Lung (tissue), 12 donors: ENCODE measurements around the gene METTL16. TPM values are rescaled to one million over a fixed set of nuclear protein-coding genes. Genes with fewer than 3 reads are reported as not detected.
"Not testable (repeated sequence)": the region's sequence is repeated elsewhere in the genome, so short reads cannot be mapped to it uniquely, and the experiment has no call there.

Source experiments
- ATAC-seq: fragments of 200-7000 bp; cut with Tn5 transposase; one replicate; pipeline ENCODE4 v1.9.1; 2020; ENCODE audit warnings: moderate number of reproducible peaks; ENCODE audit not compliant: insufficient read depth, low FRiP score
- DNase-seq, 3 donors: peaks; one replicate each; pipeline ENCODE4 v3.0.0-alpha.2; 2013 to 2017
- H3K27ac ChIP-seq, 2 donors: one replicate each; pipeline ENCODE4 v1.5.1; 2013; ENCODE audit warnings: mild to moderate bottlenecking in 2 of 2, moderate library complexity in 2 of 2, control low read depth in 1 of 2, inconsistent platforms in 1 of 2, low read depth in 1 of 2, low read length in 1 of 2
- H3K27me3 ChIP-seq, 3 donors: one replicate each; pipeline ENCODE4 v1.5.1; 2013; ENCODE audit warnings: low read length in 2 of 3; ENCODE audit not compliant: control insufficient read depth in 3 of 3, insufficient read depth in 3 of 3
- H3K36me3 ChIP-seq, 4 donors: one replicate each; pipeline ENCODE4 v1.5.1; 2013; ENCODE audit warnings: low read length in 4 of 4, mild to moderate bottlenecking in 1 of 4, moderate library complexity in 1 of 4; ENCODE audit not compliant: control insufficient read depth in 4 of 4, insufficient read depth in 4 of 4
- H3K4me1 ChIP-seq, 5 donors: one replicate each; pipeline ENCODE4 v1.5.1; 2013; ENCODE audit warnings: low read length in 5 of 5, mild to moderate bottlenecking in 2 of 5, moderate library complexity in 1 of 5; ENCODE audit not compliant: control insufficient read depth in 5 of 5, insufficient read depth in 5 of 5
- H3K4me3 ChIP-seq: one replicate; pipeline ENCODE4 v1.5.1; 2013; ENCODE audit warnings: mild to moderate bottlenecking, control low read depth, moderate library complexity
- H3K9ac ChIP-seq, 2 donors: one replicate each; pipeline ENCODE4 v1.5.1; 2013; ENCODE audit warnings: low read length in 2 of 2, control low read depth in 1 of 2; ENCODE audit not compliant: insufficient read depth in 1 of 2
- H3K9me3 ChIP-seq, 4 donors: one replicate each; pipeline ENCODE4 v1.5.1; 2013; ENCODE audit warnings: low read length in 3 of 4, mild to moderate bottlenecking in 1 of 4, moderate library complexity in 1 of 4; ENCODE audit not compliant: control insufficient read depth in 4 of 4, insufficient read depth in 3 of 4
- CTCF ChIP-seq: IDR thresholded peaks from 2 replicates; pipeline ENCODE4 v1.5.1; 2012; ENCODE audit warnings: mild to moderate bottlenecking; ENCODE audit errors: control extremely low read depth, extremely low read depth
- WGBS, 2 donors: extraction: QIAGEN DNeasy Blood & Tissue Kit; methylation state at CpG; one replicate each; pipeline ENCODE4 v1.1.7; 2013; 5-methylcytosine and 5-hydroxymethylcytosine counted together
- polyA plus RNA-seq, 2 donors: library from polyadenylated mRNA; stranded (reverse); fragments of 200-250 nt; gene quantifications; one replicate each; pipeline ENCODE4 v1.2.1, GENCODE V29; 2013
- total RNA-seq, 2 donors: library from RNA; depleted of rRNA in 1 of 2; stranded (reverse); fragments of >200 nt in 1 of 2; gene quantifications; one replicate each; pipeline ENCODE4 v1.2.1, GENCODE V29; 2014 to 2021
- donor health status: control.
- donor health status: control.
- donor health status: Bipolar disorder and iron deficiency.
- donor health status: healthy.
- donor health status: DM: yes; HTN: yes; CAD: no.

METTL16 gene
- total and polyA plus RNA-seq, 4 donors = 12.1 to 36.1 (median 29.8) TPM

GRCh38 chr17:2545393-2545792 is 33.7 kb upstream of the METTL16 start:
- Histone ChIP-seq H3K9me3 (no peaks in the 10 kb centered on the region), H3K27me3 (peaks cover 0 to under 1% (median 0%) of the 10 kb centered on the region in 3 donors), H3K27ac (peak overlapping the region; percentile 48 to 55), H3K4me3 (no peak overlapping the region), H3K36me3 (no peaks in the 10 kb centered on the region), H3K4me1 (no peaks in the 10 kb centered on the region), H3K9ac (no peak overlapping the region)
- peak; percentile 41 for ATAC-seq
- DNase-seq = no peak
- WGBS, 2 donors = 71 to 83% methylated on average over 7 of the region's 7 CpGs
- TF ChIP-seq CTCF = no peak

- Histone ChIP-seq H3K9me3 (no peaks in the 10 kb centered on the region), H3K4me3 (no peak overlapping the region), H3K27ac (no peak overlapping the region), H3K4me1 (no peaks in the 10 kb centered on the region), H3K27me3 (no peaks in the 10 kb centered on the region), H3K9ac (no peak overlapping the region), H3K36me3 (no peaks in the 10 kb centered on the region)
- DNase-seq (no peak), ATAC-seq (no peak)
- no peak for TF ChIP-seq CTCF
- WGBS, 2 donors = 49 to 65% methylated on average over 7 of the region's 7 CpGs
These were observed 30.8 kb upstream of the METTL16 start for GRCh38 chr17:2542456-2542855.

- Histone ChIP-seq H3K9ac (no peak overlapping the region), H3K27ac (no peak overlapping the region), H3K4me1 (no peaks in the 10 kb centered on the region), H3K9me3 (no peaks in the 10 kb centered on the region), H3K27me3 (no peaks in the 10 kb centered on the region), H3K4me3 (no peak overlapping the region), H3K36me3 (no peaks in the 10 kb centered on the region)
- TF ChIP-seq CTCF = no peak
- DNase-seq (no peak), ATAC-seq (no peak)
- WGBS, 2 donors = 89 to 93% methylated on average over 4 of the region's 4 CpGs
These were observed 30.4 kb upstream of the METTL16 start for GRCh38 chr17:2542056-2542455.

- not testable (repeated sequence) for H3K27me3 ChIP-seq, H3K36me3 ChIP-seq, H3K4me1 ChIP-seq, ATAC-seq, H3K9ac ChIP-seq, H3K4me3 ChIP-seq, H3K9me3 ChIP-seq, H3K27ac ChIP-seq, DNase-seq
- WGBS, 2 donors = 70 to 88% methylated on average over 5 of the region's 5 CpGs
These were observed 25.9 kb upstream of the METTL16 start for GRCh38 chr17:2537579-2537978.
